NB4 (cell line): ENCODE measurements around the gene RPGRIP1L.

Source experiments
- DNase-seq: peaks from one replicate; pipeline ENCODE4 v3.0.0; 2010; ENCODE audit warnings: low read depth
- H3K4me3 ChIP-seq: one replicate; pipeline ENCODE4 v1.5.1; 2011; ENCODE audit warnings: mild to moderate bottlenecking, low read depth, low read length, moderate library complexity
- CTCF ChIP-seq: IDR thresholded peaks from one replicate; pipeline ENCODE4 v1.5.1; 2012; ENCODE audit warnings: low read depth, low read length
- MAX ChIP-seq: IDR thresholded peaks from 2 replicates; pipeline ENCODE4 v1.6.1; 2011; ENCODE audit warnings: low read depth, low read length
- MYC ChIP-seq: IDR thresholded peaks from 2 replicates; pipeline ENCODE4 v1.6.1; 2011; ENCODE audit warnings: low read depth, low read length
- POLR2A ChIP-seq: IDR thresholded peaks from 2 replicates; pipeline ENCODE4 v1.6.1; 2011; ENCODE audit warnings: mild to moderate bottlenecking; ENCODE audit not compliant: insufficient read length; ENCODE audit errors: extremely low read depth

Gene RPGRIP1L

GRCh38 chr16:53559270-53559951, 144.2 kb downstream of the RPGRIP1L start:
- no peak for DNase-seq
- TF ChIP-seq MAX (no peak), POLR2A (no peak), MYC (no peak), CTCF (no peak)
- no peak overlapping the region for H3K4me3 ChIP-seq

GRCh38 chr16:53558710-53559109, 144.9 kb downstream of the RPGRIP1L start:
- DNase-seq, result no peak
- no peak overlapping the region for H3K4me3 ChIP-seq
- TF ChIP-seq MYC (no peak), MAX (no peak), POLR2A (no peak), CTCF (no peak)

- H3K4me3 ChIP-seq, result no peak overlapping the region
- DNase-seq, result no peak
- no peak for TF ChIP-seq POLR2A
- TF ChIP-seq CTCF, result no peak
- TF ChIP-seq MYC, result no peak
- TF ChIP-seq MAX, result no peak
Measured at GRCh38 chr16:53556521-53556920, 147.1 kb downstream of the RPGRIP1L start.

GRCh38 chr16:53549970-53550690, 153.5 kb downstream of the RPGRIP1L start:
- no peak overlapping the region for H3K4me3 ChIP-seq
- TF ChIP-seq MYC (peak; percentile 100), POLR2A (no peak), CTCF (peak; percentile 80), MAX (peak; percentile 100)
- DNase-seq, result peak; percentile 90
